CD4-positive, alpha-beta T cell (primary cell): Measurements from ENCODE around the gene GNAO1. TPM values are rescaled to one million over a fixed set of nuclear protein-coding genes. Genes with fewer than 3 reads are reported as not detected.

Experiments used
- ATAC-seq: fragments of 200-7000 bp; cut with Tn5 transposase; one replicate; pipeline ENCODE4 v1.10.0; 2022; ENCODE audit warnings: mild to moderate bottlenecking; ENCODE audit not compliant: poor library complexity
- CTCF ChIA-PET: fragments of 350-600 bp; sonication (Branson Sonifier 250); formaldehyde crosslinking; loops from one replicate; lab custom pipeline; 2021; ENCODE audit warnings: antibody characterized with exemption, inconsistent platforms; lab: Charles Lee
- POLR2A ChIA-PET: fragments of 350-600 bp; sonication (Branson Sonifier 250); formaldehyde crosslinking; loops from one replicate; lab custom pipeline; 2021; ENCODE audit warnings: antibody characterized with exemption, inconsistent platforms; lab: Charles Lee
- DNase-seq, 14 experiments: peaks; one replicate each; pipeline ENCODE4 v3.0.0-alpha.2; 2013 to 2020; ENCODE audit warnings: mixed read lengths in 2 of 14
- H3K27ac ChIP-seq, 2 donors: one replicate each; pipeline versions ENCODE4 v1.5.1 to v1.7.0; 2013; ENCODE audit warnings: low read length in 2 of 2, low read depth in 1 of 2, mild to moderate bottlenecking in 1 of 2
- H3K27me3 ChIP-seq, 2 experiments: 1 replicate in 1 of 2; 2 replicates in 1 of 2; pipeline versions ENCODE4 v1.6.1 to v1.7.0; 2013; ENCODE audit warnings: low read length in 2 of 2, control low read depth in 1 of 2, mild to moderate bottlenecking in 1 of 2, moderate library complexity in 1 of 2; ENCODE audit not compliant: insufficient read depth in 2 of 2, control insufficient read depth in 1 of 2
- H3K36me3 ChIP-seq: one replicate; pipeline ENCODE4 v1.6.1; 2013; ENCODE audit warnings: low read length, control low read depth; ENCODE audit not compliant: insufficient read depth
- H3K4me1 ChIP-seq: one replicate; pipeline ENCODE4 v1.6.1; 2013; ENCODE audit warnings: low read length, control low read depth; ENCODE audit not compliant: insufficient read depth
- H3K4me3 ChIP-seq: one replicate; pipeline ENCODE4 v1.5.1; 2013; ENCODE audit warnings: mild to moderate bottlenecking, low read length, moderate library complexity
- H3K9me3 ChIP-seq, 2 experiments: 1 replicate in 1 of 2; 2 replicates in 1 of 2; pipeline versions ENCODE4 v1.6.1 to v1.7.0; 2013; ENCODE audit warnings: low read length in 2 of 2, mild to moderate bottlenecking in 2 of 2, control low read depth in 1 of 2, moderate library complexity in 1 of 2; ENCODE audit not compliant: control insufficient read depth in 1 of 2, insufficient read depth in 1 of 2
- H3K27ac Mint-ChIP-seq: one replicate; pipeline ENCODE4 v1.8.0; 2020; ENCODE audit warnings: mixed read lengths
- H3K27me3 Mint-ChIP-seq: one replicate; pipeline ENCODE4 v1.8.0; 2021; ENCODE audit warnings: mixed read lengths
- H3K36me3 Mint-ChIP-seq: one replicate; pipeline ENCODE4 v1.8.0; 2021; ENCODE audit warnings: low read depth, mixed read lengths
- H3K4me1 Mint-ChIP-seq: one replicate; pipeline ENCODE4 v1.8.0; 2021; ENCODE audit warnings: low read depth, mixed read lengths
- H3K4me3 Mint-ChIP-seq: one replicate; pipeline ENCODE4 v1.8.0; 2020; ENCODE audit warnings: mild to moderate bottlenecking, mixed read lengths
- H3K9me3 Mint-ChIP-seq: one replicate; pipeline ENCODE4 v1.8.0; 2020; ENCODE audit warnings: mixed read lengths
- CTCF ChIP-seq: fragments of 200-600 bp; IDR thresholded peaks from one replicate; pipeline ENCODE4 v1.8.0; 2022; ENCODE audit warnings: antibody characterized with exemption, mild to moderate bottlenecking
- intact Hi-C, 2 experiments: fragments of 100-400 bp; cut with DNase I in 1 of 2; cut with micrococcal nuclease in 1 of 2; formaldehyde crosslinking; loops; one replicate each; pipeline versions ENCODE4 v1.15.1 to v1.9.0; 2023 to 2025; cut with DNase I, micrococcal nuclease
- total RNA-seq, 174 experiments: library from RNA in 2 of 174; stranded (reverse) in 2 of 174; gene quantifications; one replicate each; pipeline ENCODE4 v1.2.3 and lab custom pipeline; 2021 to 2026

GNAO1 gene
- total RNA-seq, 2 experiments from 2014 or later, result 7.3 to 7.9 TPM

GRCh38 chr16:56320811-56321558 is 129.7 kb downstream of the GNAO1 start:
- no peak for DNase-seq
- Histone ChIP-seq H3K4me3 (no peak overlapping the region), H3K9me3 (no peaks in the 10 kb centered on the region), H3K27me3 (no peaks in the 10 kb centered on the region), H3K36me3 (no peaks in the 10 kb centered on the region), H3K27ac (no peak overlapping the region), H3K4me1 (peaks cover 9% of the 10 kb centered on the region)
- Mint-ChIP-seq H3K4me1 (no peaks in the 10 kb centered on the region), H3K27ac (no peak overlapping the region), H3K27me3 (no peaks in the 10 kb centered on the region), H3K9me3 (no peaks in the 10 kb centered on the region), H3K4me3 (no peak overlapping the region), H3K36me3 (no peaks in the 10 kb centered on the region)
- no peak for TF ChIP-seq CTCF
- intact Hi-C loops, result no loop called here
- ChIA-PET CTCF (interaction anchor here (0.6 kb wide), 1 partner anchor 853 kb away, joined by 3 read pairs; no protein-coding TSS in a partner anchor), POLR2A (no interaction called here)
- no peak for ATAC-seq

- Mint-ChIP-seq H3K9me3 (no peaks in the 10 kb centered on the region), H3K4me1 (no peaks in the 10 kb centered on the region), H3K27ac (no peak overlapping the region), H3K27me3 (no peaks in the 10 kb centered on the region), H3K4me3 (no peak overlapping the region), H3K36me3 (no peaks in the 10 kb centered on the region)
- Histone ChIP-seq H3K27ac (no peak overlapping the region), H3K36me3 (no peaks in the 10 kb centered on the region), H3K4me1 (peaks cover 9% of the 10 kb centered on the region), H3K27me3 (no peaks in the 10 kb centered on the region), H3K9me3 (no peaks in the 10 kb centered on the region), H3K4me3 (no peak overlapping the region)
- ChIA-PET POLR2A (no interaction called here), CTCF (interaction anchor here (0.6 kb wide), 1 partner anchor 854 kb away, joined by 3 read pairs; no protein-coding TSS in a partner anchor)
- intact Hi-C loops, result no loop called here
- DNase-seq, result no peak
- no peak for TF ChIP-seq CTCF
- no peak for ATAC-seq
These were observed 130.3 kb downstream of the GNAO1 start for GRCh38 chr16:56321571-56321970.

- Mint-ChIP-seq H3K4me1 (no peaks in the 10 kb centered on the region), H3K27me3 (no peaks in the 10 kb centered on the region), H3K9me3 (no peaks in the 10 kb centered on the region), H3K36me3 (no peaks in the 10 kb centered on the region), H3K4me3 (no peak overlapping the region), H3K27ac (no peak overlapping the region)
- ATAC-seq (no peak), DNase-seq (no peak)
- H3K27ac ChIP-seq, result no peak overlapping the region
- no peaks in the 10 kb centered on the region for H3K36me3 ChIP-seq
- CTCF ChIA-PET, result no interaction called here
- POLR2A ChIA-PET, result no interaction called here
- H3K27me3 ChIP-seq, result no peaks in the 10 kb centered on the region
- no peak for TF ChIP-seq CTCF
- no peak overlapping the region for H3K4me3 ChIP-seq
- no peaks in the 10 kb centered on the region for H3K9me3 ChIP-seq
- intact Hi-C loops, result no loop called here
- no peaks in the 10 kb centered on the region for H3K4me1 ChIP-seq
These were observed 133.1 kb downstream of the GNAO1 start for GRCh38 chr16:56324406-56324805.
